Effector memory CD4-positive, alpha-beta T cell (primary cell): ENCODE results near the gene TMEM42.

Source experiments
- DNase-seq, 3 donors: peaks; one replicate each; pipeline ENCODE4 v3.0.0-alpha.2; 2020
- H3K27ac ChIP-seq: 2 replicates; pipeline ENCODE4 v1.7.0; 2013; ENCODE audit warnings: mild to moderate bottlenecking, low read length, moderate library complexity; ENCODE audit not compliant: insufficient read depth, poor library complexity, severe bottlenecking
- H3K27me3 ChIP-seq: replicated peaks from 2 replicates; pipeline ENCODE4 v1.7.0; 2013; ENCODE audit warnings: mild to moderate bottlenecking, low read length; ENCODE audit not compliant: insufficient read depth, control insufficient read depth, poor library complexity, severe bottlenecking
- H3K36me3 ChIP-seq: 2 replicates; pipeline ENCODE4 v1.7.0; 2013; ENCODE audit warnings: mild to moderate bottlenecking, low read length, moderate library complexity; ENCODE audit not compliant: control insufficient read depth, insufficient read depth
- H3K4me1 ChIP-seq: 2 replicates; pipeline ENCODE4 v1.7.0; 2013; ENCODE audit warnings: low read length, mild to moderate bottlenecking; ENCODE audit not compliant: control insufficient read depth, insufficient read depth, poor library complexity, severe bottlenecking
- H3K4me3 ChIP-seq: 2 replicates; pipeline ENCODE4 v1.7.0; 2013; ENCODE audit warnings: low read length, low read depth, mild to moderate bottlenecking; ENCODE audit not compliant: insufficient read depth, poor library complexity, severe bottlenecking
- H3K9me3 ChIP-seq: 2 replicates; pipeline ENCODE4 v1.7.0; 2013; ENCODE audit warnings: mild to moderate bottlenecking, low read length, moderate library complexity; ENCODE audit not compliant: control insufficient read depth

TMEM42 gene

GRCh38 chr3:44905446-44906157, 43.9 kb downstream of the TMEM42 start:
- Histone ChIP-seq H3K9me3 (no peaks in the 10 kb centered on the region), H3K4me1 (no peaks in the 10 kb centered on the region), H3K27me3 (no peaks in the 10 kb centered on the region), H3K36me3 (no peaks in the 10 kb centered on the region), H3K4me3 (no peak overlapping the region), H3K27ac (no peak overlapping the region)
- DNase-seq: no peak

DNA sequence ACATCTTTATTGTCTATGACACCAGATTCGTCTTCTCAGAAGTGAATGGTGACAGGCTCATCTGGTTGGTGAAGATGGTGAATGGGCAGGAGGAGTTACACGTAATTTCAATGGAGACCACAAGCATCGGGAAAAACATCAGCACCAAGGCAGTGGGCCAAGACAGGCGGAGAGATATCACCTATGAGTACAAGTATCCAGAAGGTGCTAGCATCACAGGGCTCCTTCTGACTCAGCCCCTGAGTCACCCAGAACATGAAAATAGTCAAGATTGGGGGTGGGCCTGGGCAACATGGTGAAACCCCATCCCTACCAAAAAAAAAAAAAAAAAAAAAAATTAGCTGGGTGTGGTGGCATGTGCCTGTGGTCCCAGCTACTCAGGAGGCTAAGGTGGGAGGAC, 45.3 kb downstream of the TMEM42 start:
- Histone ChIP-seq H3K4me3 (no peak overlapping the region), H3K36me3 (no peaks in the 10 kb centered on the region), H3K27ac (no peak overlapping the region), H3K4me1 (no peaks in the 10 kb centered on the region), H3K9me3 (no peaks in the 10 kb centered on the region), H3K27me3 (no peaks in the 10 kb centered on the region)
- no peak for DNase-seq

- Histone ChIP-seq H3K4me3 (no peak overlapping the region), H3K27ac (no peak overlapping the region), H3K4me1 (no peaks in the 10 kb centered on the region), H3K36me3 (no peaks in the 10 kb centered on the region), H3K9me3 (no peaks in the 10 kb centered on the region), H3K27me3 (no peaks in the 10 kb centered on the region)
- no peak for DNase-seq
Measured at GRCh38 chr3:44907612-44908011, 45.9 kb downstream of the TMEM42 start.

DNA sequence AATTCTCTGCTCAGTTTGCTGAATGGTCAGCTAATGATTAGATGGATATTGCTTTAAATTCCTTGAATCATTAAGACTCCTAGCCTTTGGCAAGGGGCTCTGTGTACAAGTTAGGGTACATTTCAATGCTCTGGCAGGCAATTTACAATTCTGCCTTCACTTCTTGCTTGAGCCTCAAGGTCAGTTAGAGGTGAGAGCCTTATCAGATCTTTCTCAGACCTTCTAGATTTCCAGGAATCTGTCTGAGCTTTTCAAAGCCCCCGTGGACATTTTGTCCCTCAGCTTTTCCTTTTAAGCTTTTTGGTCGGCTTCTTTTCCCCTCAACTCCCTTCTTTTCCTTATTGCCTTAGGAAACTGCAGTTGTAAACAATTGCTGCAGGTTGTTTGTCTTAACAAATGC, 47.4 kb downstream of the TMEM42 start:
- Histone ChIP-seq H3K27ac (no peak overlapping the region), H3K4me1 (no peaks in the 10 kb centered on the region), H3K9me3 (no peaks in the 10 kb centered on the region), H3K27me3 (no peaks in the 10 kb centered on the region), H3K4me3 (no peak overlapping the region), H3K36me3 (no peaks in the 10 kb centered on the region)
- no peak for DNase-seq

DNA sequence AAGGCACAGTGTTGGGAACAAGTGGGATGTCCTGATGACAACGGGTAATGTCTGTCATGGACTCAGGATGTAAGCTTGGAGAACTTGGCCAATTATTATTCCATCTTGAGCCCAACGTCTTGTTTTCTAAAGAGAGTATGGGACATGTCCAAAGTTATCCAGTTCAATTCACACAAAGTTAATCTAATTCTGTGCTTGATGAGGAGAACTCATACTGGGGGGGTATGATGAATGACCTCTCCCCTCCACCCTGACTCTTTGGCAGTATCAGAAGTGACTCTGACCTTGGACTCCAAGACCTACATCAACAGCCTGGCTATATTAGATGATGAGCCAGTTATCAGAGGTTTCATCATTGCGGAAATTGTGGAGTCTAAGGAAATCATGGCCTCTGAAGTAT, 49.0 kb downstream of the TMEM42 start:
- no peak for DNase-seq
- no peaks in the 10 kb centered on the region for H3K9me3 ChIP-seq
- H3K36me3 ChIP-seq: no peaks in the 10 kb centered on the region
- H3K27ac ChIP-seq: no peak overlapping the region
- no peaks in the 10 kb centered on the region for H3K4me1 ChIP-seq
- H3K4me3 ChIP-seq: no peak overlapping the region
- H3K27me3 ChIP-seq: no peaks in the 10 kb centered on the region

- DNase-seq: peak; percentile 35 to 49 (median 39)
- Histone ChIP-seq H3K36me3 (no peaks in the 10 kb centered on the region), H3K9me3 (no peaks in the 10 kb centered on the region), H3K4me3 (no peak overlapping the region), H3K27ac (no peak overlapping the region), H3K27me3 (no peaks in the 10 kb centered on the region), H3K4me1 (no peaks in the 10 kb centered on the region)
Measured at GRCh38 chr3:44913868-44914468, 52.3 kb downstream of the TMEM42 start.

- H3K27ac ChIP-seq: no peak overlapping the region
- H3K4me3 ChIP-seq: no peak overlapping the region
- DNase-seq: no peak
- no peaks in the 10 kb centered on the region for H3K9me3 ChIP-seq
- H3K27me3 ChIP-seq: no peaks in the 10 kb centered on the region
- no peaks in the 10 kb centered on the region for H3K36me3 ChIP-seq
- H3K4me1 ChIP-seq: no peaks in the 10 kb centered on the region
Measured at GRCh38 chr3:44914936-44915335, 53.2 kb downstream of the TMEM42 start.
